ENCODE data around the gene AGPAT2. TPM values are rescaled to one million over a fixed set of nuclear protein-coding genes. Genes with fewer than 3 reads are reported as not detected.
A peak's percentile ranks its signal among the peaks of the same experiment; 100 is the strongest.

The AGPAT2 gene
- total and polyA plus RNA-seq, 2 donors from 2014 or later, result 73.4 to 83.6 TPM

DNA sequence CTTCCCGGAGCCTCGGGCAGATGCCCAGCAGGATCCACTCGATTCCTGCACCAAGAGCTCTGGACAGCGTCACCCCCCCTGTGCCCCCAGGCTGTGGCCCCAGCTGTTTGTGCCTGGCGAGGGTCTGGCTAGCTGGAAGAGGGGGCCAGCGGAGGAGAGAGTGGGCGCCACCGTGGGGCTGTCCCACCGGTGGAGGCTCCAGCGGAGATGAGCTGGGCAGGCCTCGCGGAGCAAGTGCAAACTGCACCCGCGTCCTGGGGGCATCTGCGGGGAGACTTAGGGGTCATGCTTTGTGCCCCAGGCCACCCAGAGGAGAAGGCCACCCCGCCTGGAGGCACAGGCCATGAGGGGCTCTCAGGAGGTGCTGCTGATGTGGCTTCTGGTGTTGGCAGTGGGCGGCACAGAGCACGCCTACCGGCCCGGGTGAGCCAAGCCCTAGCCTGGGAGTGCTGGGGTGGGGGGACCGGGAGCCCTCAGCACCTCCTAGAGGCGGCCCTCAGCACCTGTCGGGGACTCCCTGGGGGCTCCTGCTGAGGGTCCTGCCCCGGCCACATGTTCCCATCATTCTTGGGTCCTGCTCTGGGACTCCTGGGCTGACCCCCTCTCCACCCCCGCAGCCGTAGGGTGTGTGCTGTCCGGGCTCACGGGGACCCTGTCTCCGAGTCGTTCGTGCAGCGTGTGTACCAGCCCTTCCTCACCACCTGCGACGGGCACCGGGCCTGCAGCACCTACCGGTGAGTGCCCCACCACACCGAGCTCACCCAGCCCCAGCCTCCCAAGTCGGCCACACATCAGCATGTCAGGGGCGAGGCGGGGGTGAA, 19.1 kb downstream of the AGPAT2 start:
- Histone ChIP-seq H3K9ac (ENCODE audit: low read length in 3 of 3) (peak overlapping the region in 1 of 3 donors; percentile 7), H3K27me3 (ENCODE audit: control insufficient read depth, insufficient read depth, low read length) (no peaks in the 10 kb centered on the region), H3K4me3 (ENCODE audit: low read length in 3 of 3) (peak overlapping the region in 2 of 3 donors; percentile 14 to 49)

DNA sequence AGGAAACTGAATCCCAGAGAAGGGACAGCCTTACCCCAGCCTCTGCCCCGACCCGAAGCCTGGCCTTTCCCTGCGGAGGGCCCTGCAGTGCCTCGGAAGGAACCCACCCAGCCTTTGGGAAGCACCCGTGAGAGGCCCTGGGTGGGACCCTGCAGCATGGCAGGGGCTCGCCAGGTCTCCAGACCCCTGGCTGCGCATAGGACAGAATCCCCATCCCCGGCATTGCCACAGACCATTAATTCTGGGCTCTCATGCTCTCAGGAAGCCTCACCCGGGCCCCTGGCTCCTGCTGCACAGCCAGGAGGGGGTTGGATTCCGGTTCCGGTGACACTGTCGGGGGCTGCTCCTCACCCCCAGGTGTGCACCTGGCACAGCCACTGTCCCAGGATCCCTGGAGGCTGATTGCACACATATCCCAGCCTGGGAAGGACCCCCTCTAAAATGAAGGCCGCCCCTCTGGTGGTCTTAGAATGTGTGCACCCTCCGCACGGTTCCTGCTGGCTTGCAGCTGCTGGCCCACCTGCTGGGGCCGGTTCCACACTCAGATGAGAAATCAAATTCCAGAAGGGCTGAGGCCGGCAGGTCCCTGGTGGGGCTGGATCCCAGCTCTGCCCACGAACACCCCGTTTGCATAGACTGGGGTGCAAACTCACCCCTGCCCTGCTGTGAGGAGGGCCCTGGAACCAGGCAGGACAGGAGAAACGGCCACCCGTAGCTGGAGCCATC, 19.9 kb downstream of the AGPAT2 start:
- intact Hi-C loops (cut with DNase I), result no loop called here
- no peak for FAIRE-seq
- no peaks in the 10 kb centered on the region for H3K27me3 ChIP-seq (ENCODE audit: control insufficient read depth, insufficient read depth, low read length)
- H3K4me1 ChIP-seq (ENCODE audit: control insufficient read depth in 2 of 3, insufficient read depth in 2 of 3, low read depth in 1 of 3, low read length in 3 of 3), result peaks cover 0 to 5% (median 0%) of the 10 kb centered on the region in 3 donors
- no peaks in the 10 kb centered on the region for H3K36me3 ChIP-seq (ENCODE audit: control insufficient read depth in 2 of 3, insufficient read depth in 3 of 3, low read length in 3 of 3)
- peak overlapping the region in 1 of 3 donors; percentile 34 for H3K9ac ChIP-seq (ENCODE audit: low read length in 3 of 3)
- no peak overlapping the region for H3K27ac ChIP-seq (ENCODE audit: low read depth in 2 of 2, low read length in 2 of 2)
- TF ChIP-seq, protein P1, sequence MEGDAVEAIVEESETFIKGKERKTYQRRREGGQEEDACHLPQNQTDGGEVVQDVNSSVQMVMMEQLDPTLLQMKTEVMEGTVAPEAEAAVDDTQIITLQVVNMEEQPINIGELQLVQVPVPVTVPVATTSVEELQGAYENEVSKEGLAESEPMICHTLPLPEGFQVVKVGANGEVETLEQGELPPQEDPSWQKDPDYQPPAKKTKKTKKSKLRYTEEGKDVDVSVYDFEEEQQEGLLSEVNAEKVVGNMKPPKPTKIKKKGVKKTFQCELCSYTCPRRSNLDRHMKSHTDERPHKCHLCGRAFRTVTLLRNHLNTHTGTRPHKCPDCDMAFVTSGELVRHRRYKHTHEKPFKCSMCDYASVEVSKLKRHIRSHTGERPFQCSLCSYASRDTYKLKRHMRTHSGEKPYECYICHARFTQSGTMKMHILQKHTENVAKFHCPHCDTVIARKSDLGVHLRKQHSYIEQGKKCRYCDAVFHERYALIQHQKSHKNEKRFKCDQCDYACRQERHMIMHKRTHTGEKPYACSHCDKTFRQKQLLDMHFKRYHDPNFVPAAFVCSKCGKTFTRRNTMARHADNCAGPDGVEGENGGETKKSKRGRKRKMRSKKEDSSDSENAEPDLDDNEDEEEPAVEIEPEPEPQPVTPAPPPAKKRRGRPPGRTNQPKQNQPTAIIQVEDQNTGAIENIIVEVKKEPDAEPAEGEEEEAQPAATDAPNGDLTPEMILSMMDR (IDR thresholded peaks at IDR 0.05; ENCODE audit: borderline replicate concordance, extremely low read depth, insufficient read depth), result no peak
- DNase-seq, result peak in 4 of 5 donors; percentile 77 to 83 (median 80)
- no peaks in the 10 kb centered on the region for H3K9me3 ChIP-seq (ENCODE audit: control insufficient read depth in 2 of 3, insufficient read depth in 1 of 3, low read length in 3 of 3)
- H3K4me3 ChIP-seq (ENCODE audit: low read length in 3 of 3), result peak overlapping the region in 2 of 3 donors; percentile 34 to 49

More for the DNA sequence above, 19.1 kb downstream of the AGPAT2 start:
- H3K36me3 ChIP-seq (ENCODE audit: control insufficient read depth in 2 of 3, insufficient read depth in 3 of 3, low read length in 3 of 3), result no peaks in the 10 kb centered on the region
- no peak for FAIRE-seq
- no peak for DNase-seq
- intact Hi-C loops (cut with DNase I), result no loop called here
- TF ChIP-seq, protein P1 (IDR thresholded peaks at IDR 0.05; ENCODE audit: borderline replicate concordance, extremely low read depth, insufficient read depth), result no peak
- no peaks in the 10 kb centered on the region for H3K9me3 ChIP-seq (ENCODE audit: control insufficient read depth in 2 of 3, insufficient read depth in 1 of 3, low read length in 3 of 3)
- no peak overlapping the region for H3K27ac ChIP-seq (ENCODE audit: low read depth in 2 of 2, low read length in 2 of 2)
- H3K4me1 ChIP-seq (ENCODE audit: control insufficient read depth in 2 of 3, insufficient read depth in 2 of 3, low read depth in 1 of 3, low read length in 3 of 3), result peaks cover 0 to 6% (median 0%) of the 10 kb centered on the region in 3 donors

DNA sequence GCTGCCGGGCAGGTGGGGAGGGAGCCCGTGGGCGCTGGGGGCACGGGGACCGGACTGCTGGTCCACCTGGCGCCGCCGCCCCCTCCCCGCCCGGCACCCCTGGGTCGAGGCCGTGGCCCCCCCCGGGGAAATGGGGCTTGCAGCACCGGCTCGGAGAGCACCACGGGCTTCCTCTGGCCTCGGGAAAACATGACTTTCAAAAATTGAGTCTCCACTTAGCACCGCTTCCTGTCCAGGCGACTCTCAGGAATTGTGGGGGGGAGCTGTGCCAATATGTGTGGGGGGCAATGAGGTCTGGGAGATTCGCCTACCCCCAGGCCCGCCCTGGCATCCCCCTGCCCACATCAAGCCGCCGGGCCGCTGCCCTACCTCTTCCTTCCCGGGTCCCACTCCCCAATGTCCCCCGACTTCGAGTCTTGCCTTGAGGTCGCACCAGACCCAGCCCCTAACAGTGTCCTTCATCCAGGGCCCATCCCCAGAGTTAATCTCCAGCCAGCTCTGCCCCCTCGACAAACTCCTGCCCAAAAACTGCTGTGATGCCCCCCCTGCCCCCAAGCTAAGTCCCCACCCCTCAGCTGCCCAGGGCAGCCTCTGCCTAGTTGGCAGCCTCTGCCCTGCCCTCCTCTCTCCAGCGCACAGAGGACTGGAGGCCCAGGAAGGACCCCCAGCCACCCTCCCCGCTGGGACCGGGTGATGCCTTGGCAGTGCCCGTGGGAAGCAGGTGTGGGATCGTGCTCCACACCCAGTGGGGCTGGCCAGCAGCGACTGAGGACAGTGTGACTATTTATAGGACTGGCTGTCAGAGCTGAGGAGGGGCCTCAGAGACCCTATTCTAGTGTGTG, 20.7 kb downstream of the AGPAT2 start:
- no peaks in the 10 kb centered on the region for H3K36me3 ChIP-seq (ENCODE audit: control insufficient read depth in 2 of 3, insufficient read depth in 3 of 3, low read length in 3 of 3)
- DNase-seq (no peak), FAIRE-seq (no peak)
- peak overlapping the region in 1 of 3 donors; percentile 34 for H3K9ac ChIP-seq (ENCODE audit: low read length in 3 of 3)
- TF ChIP-seq, protein P1 (IDR thresholded peaks at IDR 0.05; ENCODE audit: borderline replicate concordance, extremely low read depth, insufficient read depth), result no peak
- intact Hi-C loops (cut with DNase I), result no loop called here
- H3K9me3 ChIP-seq (ENCODE audit: control insufficient read depth in 2 of 3, insufficient read depth in 1 of 3, low read length in 3 of 3), result no peaks in the 10 kb centered on the region
- peaks cover 0 to 3% (median 0%) of the 10 kb centered on the region in 3 donors for H3K4me1 ChIP-seq (ENCODE audit: control insufficient read depth in 2 of 3, insufficient read depth in 2 of 3, low read depth in 1 of 3, low read length in 3 of 3)
- H3K4me3 ChIP-seq (ENCODE audit: low read length in 3 of 3), result peak overlapping the region; percentile 11 to 49 (median 34)
- no peaks in the 10 kb centered on the region for H3K27me3 ChIP-seq (ENCODE audit: control insufficient read depth, insufficient read depth, low read length)
- H3K27ac ChIP-seq (ENCODE audit: low read depth in 2 of 2, low read length in 2 of 2), result peak overlapping the region in 1 of 2 donors; percentile 17

All from kidney (tissue), 14 donors.